Erythroblast (primary cell): ENCODE results near the gene ICE2.

Experiments used
- DNase-seq, 2 experiments: peaks; one replicate each; lab custom pipeline; 2025; lab: John Stamatoyannopoulos, UW
- GATA1 ChIP-seq: IDR thresholded peaks from 2 replicates; pipeline ENCODE4 v1.6.1; 2011; ENCODE audit warnings: low read depth, mild to moderate bottlenecking, control low read depth, low read length, moderate library complexity
- POLR2A ChIP-seq: IDR thresholded peaks from 2 replicates; pipeline ENCODE4 v1.6.1; 2011; ENCODE audit warnings: mild to moderate bottlenecking, low read length

The ICE2 gene

GRCh38 chr15:60454824-60455223, 24.1 kb downstream of the ICE2 start:
- no peak for TF ChIP-seq GATA1
- no peak for TF ChIP-seq POLR2A
- DNase-seq: no peak

- TF ChIP-seq POLR2A: no peak
- no peak for DNase-seq
Measured at GRCh38 chr15:60448668-60449360, 30.1 kb downstream of the ICE2 start.

- no peak for DNase-seq
- TF ChIP-seq POLR2A (no peak), GATA1 (no peak)
Measured at GRCh38 chr15:60444289-60444912, 34.5 kb downstream of the ICE2 start.

GRCh38 chr15:60442763-60443162, 36.2 kb downstream of the ICE2 start:
- DNase-seq: no peak
- TF ChIP-seq GATA1 (no peak), POLR2A (no peak)

- no peak for DNase-seq
- TF ChIP-seq POLR2A: no peak
- no peak for TF ChIP-seq GATA1
Measured at GRCh38 chr15:60442031-60442650, 36.8 kb downstream of the ICE2 start.

GRCh38 chr15:60441331-60441730, 37.6 kb downstream of the ICE2 start:
- DNase-seq: no peak
- TF ChIP-seq GATA1 (no peak), POLR2A (no peak)

- DNase-seq: no peak
Measured at GRCh38 chr15:60438646-60439045, 40.3 kb downstream of the ICE2 start.

GRCh38 chr15:60428935-60429334, 50.0 kb downstream of the ICE2 start:
- TF ChIP-seq POLR2A (no peak), GATA1 (no peak)
- DNase-seq: no peak

More at GRCh38 chr15:60438646-60439045, 40.3 kb downstream of the ICE2 start:
- no peak for TF ChIP-seq POLR2A
- no peak for TF ChIP-seq GATA1

- no peak for DNase-seq
- no peak for TF ChIP-seq GATA1
- TF ChIP-seq POLR2A: no peak
Measured at GRCh38 chr15:60426870-60427508, 52.0 kb downstream of the ICE2 start.

GRCh38 chr15:60425461-60425860, 53.5 kb downstream of the ICE2 start:
- no peak for DNase-seq
- TF ChIP-seq GATA1: no peak
- no peak for TF ChIP-seq POLR2A

- no peak for DNase-seq
- no peak for TF ChIP-seq POLR2A
- no peak for TF ChIP-seq GATA1
Measured at GRCh38 chr15:60424006-60424405, 54.9 kb downstream of the ICE2 start.

GRCh38 chr15:60423537-60423936, 55.4 kb downstream of the ICE2 start:
- DNase-seq: peak; percentile 3 to 9

GRCh38 chr15:60421544-60421943, 57.4 kb downstream of the ICE2 start:
- DNase-seq: no peak
- no peak for TF ChIP-seq GATA1
- no peak for TF ChIP-seq POLR2A

More at GRCh38 chr15:60423537-60423936, 55.4 kb downstream of the ICE2 start:
- TF ChIP-seq POLR2A: no peak
- no peak for TF ChIP-seq GATA1

GRCh38 chr15:60420203-60420716, 58.7 kb downstream of the ICE2 start:
- no peak for DNase-seq
- no peak for TF ChIP-seq GATA1
- no peak for TF ChIP-seq POLR2A
